ENCODE data around the gene HTR4.

DNA sequence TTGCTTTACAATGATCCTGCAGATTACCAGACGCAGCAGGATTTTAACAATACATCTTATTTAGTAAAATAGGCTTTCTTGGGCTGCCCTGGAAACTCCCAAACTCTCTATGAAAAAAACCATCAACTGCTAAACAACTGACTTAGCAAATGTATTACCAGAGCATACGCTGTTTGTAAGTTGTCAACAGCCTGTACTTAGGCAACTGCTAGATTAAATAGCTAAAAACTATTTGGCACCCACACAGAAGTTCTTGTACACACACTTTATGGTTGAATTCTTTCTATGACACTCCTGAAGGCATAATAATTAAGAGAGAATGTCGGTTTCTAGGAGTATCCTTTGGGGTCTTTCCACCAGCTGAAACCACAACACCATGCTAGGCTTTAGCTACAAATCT, 146.7 kb downstream of the HTR4 start:
- TF ChIP-seq, protein P1, sequence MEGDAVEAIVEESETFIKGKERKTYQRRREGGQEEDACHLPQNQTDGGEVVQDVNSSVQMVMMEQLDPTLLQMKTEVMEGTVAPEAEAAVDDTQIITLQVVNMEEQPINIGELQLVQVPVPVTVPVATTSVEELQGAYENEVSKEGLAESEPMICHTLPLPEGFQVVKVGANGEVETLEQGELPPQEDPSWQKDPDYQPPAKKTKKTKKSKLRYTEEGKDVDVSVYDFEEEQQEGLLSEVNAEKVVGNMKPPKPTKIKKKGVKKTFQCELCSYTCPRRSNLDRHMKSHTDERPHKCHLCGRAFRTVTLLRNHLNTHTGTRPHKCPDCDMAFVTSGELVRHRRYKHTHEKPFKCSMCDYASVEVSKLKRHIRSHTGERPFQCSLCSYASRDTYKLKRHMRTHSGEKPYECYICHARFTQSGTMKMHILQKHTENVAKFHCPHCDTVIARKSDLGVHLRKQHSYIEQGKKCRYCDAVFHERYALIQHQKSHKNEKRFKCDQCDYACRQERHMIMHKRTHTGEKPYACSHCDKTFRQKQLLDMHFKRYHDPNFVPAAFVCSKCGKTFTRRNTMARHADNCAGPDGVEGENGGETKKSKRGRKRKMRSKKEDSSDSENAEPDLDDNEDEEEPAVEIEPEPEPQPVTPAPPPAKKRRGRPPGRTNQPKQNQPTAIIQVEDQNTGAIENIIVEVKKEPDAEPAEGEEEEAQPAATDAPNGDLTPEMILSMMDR (conservative IDR thresholded peaks at IDR 0.05; ENCODE audit: low read depth, low read length) = no peak
- no peak for TF ChIP-seq EZH2 (IDR thresholded peaks at IDR 0.05; ENCODE audit: borderline replicate concordance, low read depth, low read length, poor library complexity, severe bottlenecking)
